ENCODE results near the gene CIDEA.

DNA sequence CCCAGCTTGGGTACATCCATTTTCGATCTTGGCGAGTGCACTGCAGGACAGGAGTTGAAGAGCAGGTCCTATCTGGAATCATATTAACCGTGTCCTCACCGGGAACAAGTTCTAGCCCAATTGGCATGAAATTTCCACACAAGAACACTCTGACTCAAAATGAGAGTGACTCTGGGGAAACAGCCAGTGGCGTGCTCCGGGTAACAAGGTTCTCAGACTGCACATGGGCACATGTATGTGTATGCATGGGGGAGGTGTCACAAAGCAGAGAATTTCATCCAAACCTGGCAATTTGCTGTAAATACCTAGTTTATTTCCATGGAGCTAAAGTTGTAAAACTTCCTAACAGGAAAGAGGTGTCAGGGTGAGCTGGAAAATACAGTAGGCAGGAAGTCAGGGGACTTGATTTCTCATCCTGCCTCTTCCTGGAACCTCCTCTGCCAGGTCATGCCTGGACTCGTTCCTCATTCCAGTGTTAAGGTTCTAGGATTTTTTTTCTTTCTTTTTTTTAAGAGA, 55.6 kb downstream of the CIDEA start:
- TF ChIP-seq POLR2AphosphoS5 (IDR thresholded peaks at IDR 0.05; ENCODE audit: low read depth, low read length) (no peak), TAF1 (IDR thresholded peaks at IDR 0.05; ENCODE audit: low read depth, low read length) (no peak), POLR2A (IDR thresholded peaks at IDR 0.05; ENCODE audit: low read depth, low read length) (no peak), PAX5 (IDR thresholded peaks at IDR 0.05; ENCODE audit: insufficient read depth, low read length, severe bottlenecking) (no peak)

Data from GM12891 (cell line).